ENCODE measurements around the gene CCND1.

Gene CCND1

GRCh38 chr11:69640995-69641581 is at the start of gene CCND1:
TSS of gene CCND1 (plus strand) at chr11:69641156. CDS start at chr11:69641314, 158 bp downstream.
- DNase-seq (ENCODE audit: low read depth), result no peak

GRCh38 chr11:69592986-69593650 is 47.8 kb upstream of the CCND1 start:
- no peak for DNase-seq (ENCODE audit: low read depth)

GRCh38 chr11:69593851-69594250 is 47.1 kb upstream of the CCND1 start:
- DNase-seq (ENCODE audit: low read depth), result no peak

- no peak for DNase-seq (ENCODE audit: low read depth)
These were observed 46.5 kb upstream of the CCND1 start for GRCh38 chr11:69594481-69594880.

- no peak for DNase-seq (ENCODE audit: low read depth)
These were observed 44.9 kb upstream of the CCND1 start for GRCh38 chr11:69595805-69596665.

GRCh38 chr11:69598147-69598546 is 42.8 kb upstream of the CCND1 start:
- DNase-seq (ENCODE audit: low read depth), result no peak

GRCh38 chr11:69599502-69599901 is 41.5 kb upstream of the CCND1 start:
- no peak for DNase-seq (ENCODE audit: low read depth)

- DNase-seq (ENCODE audit: low read depth), result no peak
These were observed 41.0 kb upstream of the CCND1 start for GRCh38 chr11:69600001-69600400.

GRCh38 chr11:69601011-69601975 is 39.7 kb upstream of the CCND1 start:
- DNase-seq (ENCODE audit: low read depth), result no peak

GRCh38 chr11:69603111-69603836 is 37.7 kb upstream of the CCND1 start:
- DNase-seq (ENCODE audit: low read depth), result no peak

- no peak for DNase-seq (ENCODE audit: low read depth)
These were observed 36.9 kb upstream of the CCND1 start for GRCh38 chr11:69604055-69604454.

GRCh38 chr11:69605737-69606526 is 35.0 kb upstream of the CCND1 start:
- DNase-seq (ENCODE audit: low read depth), result no peak

GRCh38 chr11:69609351-69609750 is 31.6 kb upstream of the CCND1 start:
- no peak for DNase-seq (ENCODE audit: low read depth)

- DNase-seq (ENCODE audit: low read depth), result no peak
These were observed 29.1 kb upstream of the CCND1 start for GRCh38 chr11:69611548-69612526.

- no peak for DNase-seq (ENCODE audit: low read depth)
These were observed 27.4 kb upstream of the CCND1 start for GRCh38 chr11:69613594-69613993.

GRCh38 chr11:69614085-69614484 is 26.9 kb upstream of the CCND1 start:
- no peak for DNase-seq (ENCODE audit: low read depth)

GRCh38 chr11:69615545-69616278 is 25.2 kb upstream of the CCND1 start:
- DNase-seq (ENCODE audit: low read depth), result no peak

GRCh38 chr11:69617220-69617619 is 23.7 kb upstream of the CCND1 start:
- DNase-seq (ENCODE audit: low read depth), result no peak
